Peyer's patch (tissue), 4 donors: ENCODE data around the gene OR13J1.

Experiments
- CTCF ChIP-seq, 6 experiments: fragments of 450-650 bp in 4 of 6; fragments of 200-600 bp in 2 of 6; sonication (generic) in 1 of 6; IDR thresholded peaks; one replicate each; pipeline ENCODE4 v1.5.1; 2017 to 2019; ENCODE audit warnings: antibody characterized with exemption in 6 of 6, mild to moderate bottlenecking in 3 of 6, moderate library complexity in 1 of 6
- POLR2A ChIP-seq, 2 donors: fragments of 450-650 bp; IDR thresholded peaks; one replicate each; pipeline ENCODE4 v1.5.1; 2017; ENCODE audit warnings: antibody characterized with exemption in 2 of 2, mild to moderate bottlenecking in 2 of 2, moderate library complexity in 2 of 2

DNA sequence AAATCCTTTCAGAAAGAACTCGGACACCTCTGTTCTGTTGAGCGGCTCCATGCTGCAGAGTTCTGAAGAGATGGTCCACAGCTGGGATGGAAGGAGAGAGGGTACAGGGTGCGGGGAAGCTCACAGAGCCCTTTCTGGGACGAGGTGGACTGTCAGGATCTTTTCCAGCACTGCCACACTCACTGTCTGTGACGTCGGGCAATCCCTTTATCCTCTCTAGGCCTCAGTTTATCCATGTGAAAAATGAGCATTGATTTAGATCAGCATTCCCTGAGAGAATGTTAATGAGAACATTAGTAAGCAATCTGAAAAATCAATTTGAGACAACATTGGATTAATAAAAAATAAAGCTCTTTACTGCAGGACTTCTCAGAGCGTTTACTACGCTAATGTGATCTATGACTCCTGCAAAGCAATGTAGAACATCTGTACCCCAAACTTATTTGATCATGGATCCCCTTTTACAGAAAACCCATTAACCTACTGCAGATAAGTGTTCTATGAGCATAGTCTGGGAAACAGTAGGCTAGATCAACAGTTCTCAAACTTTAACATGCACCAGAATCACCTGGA is at the start of gene OR13J1:
- TF ChIP-seq CTCF (IDR thresholded peaks at IDR 0.05) (no peak), POLR2A (IDR thresholded peaks at IDR 0.05) (no peak)
